Fibroblast of pulmonary artery (primary cell): ENCODE measurements around the gene SGPL1.

Experiments used
- DNase-seq: peaks from one replicate; pipeline ENCODE4 v3.0.0-alpha.2; 2010; ENCODE audit warnings: low read depth
- H3K4me3 ChIP-seq: replicated peaks from 2 replicates; pipeline ENCODE4 v1.5.1; 2011; ENCODE audit warnings: low read depth, mild to moderate bottlenecking, control low read depth, low read length, moderate library complexity
- TF ChIP-seq, protein P1 (sequence below): IDR thresholded peaks from 2 replicates; pipeline ENCODE4 v1.5.1; 2011; ENCODE audit warnings: mild to moderate bottlenecking, control low read depth, low read length, inconsistent platforms; ENCODE audit errors: missing control alignments

SGPL1 gene

GRCh38 chr10:70773461-70773860 is 42.3 kb upstream of the SGPL1 start:
- no peak for DNase-seq
- TF ChIP-seq, protein P1, sequence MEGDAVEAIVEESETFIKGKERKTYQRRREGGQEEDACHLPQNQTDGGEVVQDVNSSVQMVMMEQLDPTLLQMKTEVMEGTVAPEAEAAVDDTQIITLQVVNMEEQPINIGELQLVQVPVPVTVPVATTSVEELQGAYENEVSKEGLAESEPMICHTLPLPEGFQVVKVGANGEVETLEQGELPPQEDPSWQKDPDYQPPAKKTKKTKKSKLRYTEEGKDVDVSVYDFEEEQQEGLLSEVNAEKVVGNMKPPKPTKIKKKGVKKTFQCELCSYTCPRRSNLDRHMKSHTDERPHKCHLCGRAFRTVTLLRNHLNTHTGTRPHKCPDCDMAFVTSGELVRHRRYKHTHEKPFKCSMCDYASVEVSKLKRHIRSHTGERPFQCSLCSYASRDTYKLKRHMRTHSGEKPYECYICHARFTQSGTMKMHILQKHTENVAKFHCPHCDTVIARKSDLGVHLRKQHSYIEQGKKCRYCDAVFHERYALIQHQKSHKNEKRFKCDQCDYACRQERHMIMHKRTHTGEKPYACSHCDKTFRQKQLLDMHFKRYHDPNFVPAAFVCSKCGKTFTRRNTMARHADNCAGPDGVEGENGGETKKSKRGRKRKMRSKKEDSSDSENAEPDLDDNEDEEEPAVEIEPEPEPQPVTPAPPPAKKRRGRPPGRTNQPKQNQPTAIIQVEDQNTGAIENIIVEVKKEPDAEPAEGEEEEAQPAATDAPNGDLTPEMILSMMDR: no peak

DNA sequence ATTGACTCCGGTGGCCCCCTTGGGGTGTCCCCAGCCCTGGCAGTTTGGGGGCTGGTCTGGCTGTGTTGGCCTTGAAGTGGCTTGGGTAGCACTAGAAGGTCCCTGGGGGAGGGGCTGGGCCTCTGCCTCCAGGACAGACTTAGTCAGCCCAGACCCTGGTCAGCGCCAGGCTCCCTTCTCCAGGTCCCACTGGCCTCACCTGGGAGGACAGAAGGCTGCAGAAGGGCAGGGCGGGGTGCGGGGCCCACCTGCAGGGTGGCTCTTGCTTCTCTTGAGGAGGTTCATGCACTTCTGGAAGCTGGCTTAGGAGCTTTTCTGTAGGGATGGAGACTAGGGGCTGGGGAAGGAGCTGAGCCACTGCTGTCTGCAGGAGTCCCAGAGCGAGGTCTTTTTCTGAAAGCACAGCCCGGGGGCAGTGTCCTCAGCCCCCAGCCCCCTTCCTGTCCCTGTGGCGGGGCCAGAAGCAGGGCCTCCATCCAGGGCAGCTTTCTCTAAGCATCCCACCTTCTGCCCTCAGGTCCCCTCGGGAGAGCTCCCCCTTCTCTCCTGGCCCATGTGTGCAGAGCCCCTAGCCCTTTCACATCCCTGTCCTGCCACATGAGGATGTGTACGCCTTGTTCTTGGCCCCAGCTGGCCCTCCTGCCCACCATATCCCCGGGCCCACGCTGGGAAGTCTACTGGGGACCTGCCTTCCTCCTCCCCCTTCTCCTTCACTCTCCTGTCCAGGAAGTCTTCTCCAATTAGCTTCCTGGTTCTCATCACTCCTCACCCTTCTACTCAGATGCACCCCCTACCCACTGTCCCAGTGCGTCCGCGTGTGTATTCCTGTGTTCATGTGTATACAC is 41.6 kb upstream of the SGPL1 start:
- DNase-seq: no peak
- no peak overlapping the region for H3K4me3 ChIP-seq
- TF ChIP-seq, protein P1: no peak

More at GRCh38 chr10:70773461-70773860, 42.3 kb upstream of the SGPL1 start:
- no peak overlapping the region for H3K4me3 ChIP-seq

GRCh38 chr10:70774810-70775678 is 40.7 kb upstream of the SGPL1 start:
- H3K4me3 ChIP-seq: no peak overlapping the region
- no peak for DNase-seq
- TF ChIP-seq, protein P1: no peak

GRCh38 chr10:70775679-70776454 is 39.9 kb upstream of the SGPL1 start:
- no peak overlapping the region for H3K4me3 ChIP-seq
- TF ChIP-seq, protein P1: no peak
- DNase-seq: no peak

DNA sequence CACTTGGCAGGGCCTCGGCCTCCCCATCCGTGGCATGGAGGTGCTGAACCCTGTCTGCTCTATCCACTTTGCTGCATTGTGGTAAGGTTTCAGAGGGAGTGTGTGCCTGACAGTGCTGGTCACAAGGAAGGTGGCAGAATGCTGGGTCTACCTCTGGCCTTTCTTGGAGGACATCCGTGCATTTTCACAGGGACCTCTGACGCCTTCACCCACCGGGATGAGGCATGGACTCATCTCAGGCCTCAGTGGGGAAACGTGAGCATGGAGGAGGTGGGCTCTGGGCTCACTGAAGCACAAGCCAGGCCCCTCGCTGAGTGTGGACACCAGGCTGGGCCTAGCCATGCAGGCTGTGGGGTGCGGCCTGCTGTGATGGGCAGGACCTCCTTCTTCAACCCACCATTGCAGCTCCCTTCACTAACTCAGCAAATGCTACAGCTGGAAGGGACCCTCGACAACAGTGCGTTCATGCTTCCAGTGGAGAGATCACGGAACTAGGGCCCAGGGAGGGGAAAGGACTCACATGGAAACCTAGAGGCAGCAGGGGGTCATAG is 39.2 kb upstream of the SGPL1 start:
- TF ChIP-seq, protein P1: no peak
- no peak overlapping the region for H3K4me3 ChIP-seq
- no peak for DNase-seq
